H9 (cell line): ENCODE results near the gene GPATCH1. TPM values are rescaled to one million over a fixed set of nuclear protein-coding genes. Genes with fewer than 3 reads are reported as not detected.
A peak's percentile ranks its signal among the peaks of the same experiment; 100 is the strongest.

Experiments
- DNase-seq: peaks from one replicate; pipeline ENCODE4 v3.0.0-alpha.2; 2017
- H2AFZ ChIP-seq: one replicate; pipeline ENCODE4 v1.6.1; 2013; ENCODE audit warnings: mild to moderate bottlenecking, low read length, control low read depth, moderate library complexity
- H2AK5ac ChIP-seq: 2 replicates; pipeline ENCODE4 v1.6.1; 2013; ENCODE audit warnings: low read length, control low read depth, mixed read lengths; ENCODE audit not compliant: insufficient read length
- H2BK120ac ChIP-seq: one replicate; pipeline ENCODE4 v1.6.1; 2013; ENCODE audit warnings: low read depth, mild to moderate bottlenecking, low read length, control low read depth, inconsistent platforms; ENCODE audit not compliant: poor library complexity, severe bottlenecking
- H2BK12ac ChIP-seq: 2 replicates; pipeline ENCODE4 v1.6.1; 2013; ENCODE audit warnings: low read length, control low read depth, mixed read lengths, low read depth; ENCODE audit not compliant: insufficient read length
- H2BK15ac ChIP-seq: 2 replicates; pipeline ENCODE4 v1.6.1; 2013; ENCODE audit warnings: low read depth, low read length, control low read depth
- H2BK20ac ChIP-seq: one replicate; pipeline ENCODE4 v1.6.1; 2013; ENCODE audit warnings: low read depth, mild to moderate bottlenecking, low read length, control low read depth, inconsistent platforms; ENCODE audit not compliant: poor library complexity, severe bottlenecking
- H2BK5ac ChIP-seq: 2 replicates; pipeline ENCODE4 v1.6.1; 2013; ENCODE audit warnings: low read length, control low read depth, mixed read lengths; ENCODE audit not compliant: insufficient read length
- H3K14ac ChIP-seq: 2 replicates; pipeline ENCODE4 v1.6.1; 2013; ENCODE audit warnings: low read length, control low read depth; ENCODE audit not compliant: insufficient read depth
- H3K18ac ChIP-seq: 2 replicates; pipeline ENCODE4 v1.6.1; 2013; ENCODE audit warnings: low read depth, mild to moderate bottlenecking, mixed read lengths, low read length, control low read depth; ENCODE audit not compliant: insufficient read length
- H3K23ac ChIP-seq: 2 replicates; pipeline ENCODE4 v1.6.1; 2013; ENCODE audit warnings: low read length, control low read depth, mixed read lengths, low read depth; ENCODE audit not compliant: insufficient read length
- H3K23me2 ChIP-seq: 2 replicates; pipeline ENCODE4 v1.6.1; 2013; ENCODE audit warnings: low read depth, mild to moderate bottlenecking, mixed read lengths, low read length, control low read depth; ENCODE audit not compliant: insufficient read length, poor library complexity, severe bottlenecking
- H3K27ac ChIP-seq: 2 replicates; pipeline ENCODE4 v1.5.1; 2013; ENCODE audit warnings: low read length, control low read depth, mixed read lengths, low read depth; ENCODE audit not compliant: insufficient read length
- H3K27me3 ChIP-seq: 2 replicates; pipeline ENCODE4 v1.6.1; 2013; ENCODE audit warnings: low read length, control low read depth, inconsistent platforms; ENCODE audit not compliant: insufficient read depth
- H3K4ac ChIP-seq: 2 replicates; pipeline ENCODE4 v1.6.1; 2013; ENCODE audit warnings: low read depth, mild to moderate bottlenecking, control low read depth, inconsistent platforms, low read length, moderate library complexity
- H3K4me1 ChIP-seq: 2 replicates; pipeline ENCODE4 v1.6.1; 2013; ENCODE audit warnings: low read length, control low read depth, inconsistent platforms; ENCODE audit not compliant: insufficient read depth
- H3K4me2 ChIP-seq: 2 replicates; pipeline ENCODE4 v1.6.1; 2013; ENCODE audit warnings: low read length, control low read depth, mixed read lengths; ENCODE audit not compliant: insufficient read length, insufficient read depth
- H3K56ac ChIP-seq: 2 replicates; pipeline ENCODE4 v1.6.1; 2013; ENCODE audit warnings: low read depth, mild to moderate bottlenecking, mixed read lengths, low read length, control low read depth; ENCODE audit not compliant: insufficient read length
- H3K79me1 ChIP-seq: 2 replicates; pipeline ENCODE4 v1.6.1; 2013; ENCODE audit warnings: low read depth, mild to moderate bottlenecking, moderate library complexity, low read length, control low read depth, inconsistent platforms; ENCODE audit not compliant: insufficient read depth, poor library complexity, severe bottlenecking
- H3K79me2 ChIP-seq: 2 replicates; pipeline ENCODE4 v1.6.1; 2013; ENCODE audit warnings: low read length, control low read depth, inconsistent platforms; ENCODE audit not compliant: insufficient read depth
- H3K9ac ChIP-seq: 2 replicates; pipeline ENCODE4 v1.6.1; 2013; ENCODE audit warnings: low read length, control low read depth, mixed read lengths; ENCODE audit not compliant: insufficient read length; ENCODE audit errors: extremely low read depth
- H3K9me3 ChIP-seq: one replicate; pipeline ENCODE4 v1.6.1; 2013; ENCODE audit warnings: low read depth, low read length, inconsistent platforms; ENCODE audit not compliant: control insufficient read depth
- H3T11ph ChIP-seq: one replicate; pipeline ENCODE4 v1.6.1; 2013; ENCODE audit warnings: mild to moderate bottlenecking, low read length, control low read depth, inconsistent platforms
- H4K20me1 ChIP-seq: one replicate; pipeline ENCODE4 v1.6.1; 2013; ENCODE audit not compliant: control insufficient read depth, insufficient read length, insufficient read depth
- H4K5ac ChIP-seq: 2 replicates; pipeline ENCODE4 v1.6.1; 2013; ENCODE audit warnings: low read depth, mild to moderate bottlenecking, mixed read lengths, low read length, control low read depth; ENCODE audit not compliant: insufficient read length
- H4K8ac ChIP-seq: replicated peaks from 2 replicates; pipeline ENCODE4 v1.6.1; 2013; ENCODE audit warnings: low read length, control low read depth, mixed read lengths, low read depth; ENCODE audit not compliant: insufficient read length
- H4K91ac ChIP-seq: 2 replicates; pipeline ENCODE4 v1.6.1; 2013; ENCODE audit warnings: low read depth, mild to moderate bottlenecking, moderate library complexity, mixed read lengths, low read length, control low read depth; ENCODE audit not compliant: insufficient read length
- H3K27ac Mint-ChIP-seq, 3 experiments: 2 replicates in 2 of 3; 3 replicates in 1 of 3; pipeline ENCODE4 v1.8.0; 2020 to 2021; ENCODE audit warnings: mixed read lengths in 3 of 3, mild to moderate bottlenecking in 1 of 3, moderate library complexity in 1 of 3
- H3K27me3 Mint-ChIP-seq: 2 replicates; pipeline ENCODE4 v1.8.0; 2021; ENCODE audit warnings: low read depth, mild to moderate bottlenecking, moderate library complexity, mixed read lengths
- H3K36me3 Mint-ChIP-seq, 3 experiments: 2 replicates in 2 of 3; 3 replicates in 1 of 3; pipeline ENCODE4 v1.8.0; 2020 to 2021; ENCODE audit warnings: low read depth in 3 of 3, mixed read lengths in 3 of 3; ENCODE audit not compliant: insufficient read depth in 1 of 3
- H3K4me1 Mint-ChIP-seq, 2 experiments: 2 replicates each; pipeline ENCODE4 v1.8.0; 2020; ENCODE audit warnings: mixed read lengths in 2 of 2
- H3K4me3 Mint-ChIP-seq, 2 experiments: 2 replicates in 1 of 2; 3 replicates in 1 of 2; pipeline ENCODE4 v1.8.0; 2020 to 2021; ENCODE audit warnings: mild to moderate bottlenecking in 2 of 2, mixed read lengths in 2 of 2, moderate library complexity in 1 of 2
- H3K9me3 Mint-ChIP-seq, 2 experiments: 2 replicates in 1 of 2; 3 replicates in 1 of 2; pipeline ENCODE4 v1.8.0; 2020; ENCODE audit warnings: mild to moderate bottlenecking in 2 of 2, mixed read lengths in 2 of 2, moderate library complexity in 1 of 2
- WGBS: extraction: QIAGEN DNeasy Blood & Tissue Kit; methylation state at CpG from one replicate; pipeline ENCODE4 v1.1.7; 2013; ENCODE audit warnings: missing lambda C conversion rate, low lambda C conversion rate, mixed read lengths; ENCODE audit not compliant: insufficient read length; ENCODE audit errors: extremely low coverage; 5-methylcytosine and 5-hydroxymethylcytosine counted together
- total RNA-seq: library from RNA; stranded (reverse); gene quantifications from 2 replicates; pipeline ENCODE4 v1.2.1, GENCODE V29; 2021
- TF ChIP-seq, protein P1 (sequence below): fragments of 200-600 bp; sonication (generic); conservative IDR thresholded peaks from 3 replicates; pipeline ENCODE4 v1.8.0; 2021; ENCODE audit warnings: antibody characterized with exemption, mild to moderate bottlenecking

Gene GPATCH1
- total RNA-seq, 1 experiment from 2014 or later, result 11.7 TPM

DNA sequence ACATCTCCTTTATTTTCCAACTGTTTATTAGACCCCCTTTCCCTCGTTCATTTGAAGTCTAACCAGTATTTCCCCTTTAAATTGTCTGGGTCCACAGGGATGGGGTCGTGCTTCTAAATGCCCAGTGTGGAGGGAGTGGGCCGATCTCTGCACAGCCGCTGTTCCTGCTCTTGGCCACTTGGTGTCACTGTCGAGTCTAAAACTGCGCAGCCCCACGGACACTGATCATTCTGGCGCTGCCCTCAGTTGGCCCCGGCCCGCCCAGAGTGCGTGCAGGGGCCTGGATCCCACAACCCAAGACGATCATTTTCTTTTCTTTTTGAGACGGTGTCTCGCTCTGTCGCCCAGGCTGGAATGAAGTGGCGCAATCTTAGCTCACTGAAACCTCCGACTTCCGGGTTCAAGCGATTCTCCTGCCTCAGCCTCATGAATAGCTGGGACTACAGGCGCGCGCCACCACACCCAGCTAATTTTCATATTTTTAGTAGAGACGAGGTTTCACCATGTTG is 63.0 kb downstream of the GPATCH1 start:
- Histone ChIP-seq H3K4me1 (no peaks in the 10 kb centered on the region), H3K23me2 (no peaks in the 10 kb centered on the region), H3K79me2 (no peaks in the 10 kb centered on the region), H3K18ac (no peak overlapping the region), H3K27me3 (no peaks in the 10 kb centered on the region), H2BK12ac (no peak overlapping the region), H3K9ac (no peak overlapping the region), H4K91ac (no peak overlapping the region), H3K79me1 (no peaks in the 10 kb centered on the region), H2BK20ac (no peak overlapping the region), H2BK120ac (no peak overlapping the region), H3K23ac (no peak overlapping the region), H2AFZ (no peak overlapping the region), H4K5ac (no peak overlapping the region), H3K4ac (no peak overlapping the region), H4K20me1 (no peaks in the 10 kb centered on the region), H2BK15ac (no peak overlapping the region), H3K27ac (no peak overlapping the region), H3K56ac (no peak overlapping the region), H3K9me3 (no peaks in the 10 kb centered on the region), H3T11ph (no peak overlapping the region), H4K8ac (no peak overlapping the region), H3K4me2 (no peak overlapping the region), H3K14ac (no peak overlapping the region), H2BK5ac (no peak overlapping the region), H2AK5ac (no peak overlapping the region)
- Mint-ChIP-seq H3K27me3 (peaks cover 2% of the 10 kb centered on the region; the same call in 1 of the 2 replicates), H3K9me3 (no peaks in the 10 kb centered on the region), H3K36me3 (no peaks in the 10 kb centered on the region), H3K4me3 (no peak overlapping the region; a peak in 1 of 5 replicates), H3K4me1 (peaks cover 4 to 7% of the 10 kb centered on the region in 2 experiments), H3K27ac (no peak overlapping the region; a peak in 1 of 7 replicates)
- WGBS, result no CpG with 5 or more reads among the region's 23 CpGs
- DNase-seq, result peak; percentile 69
- TF ChIP-seq, protein P1, sequence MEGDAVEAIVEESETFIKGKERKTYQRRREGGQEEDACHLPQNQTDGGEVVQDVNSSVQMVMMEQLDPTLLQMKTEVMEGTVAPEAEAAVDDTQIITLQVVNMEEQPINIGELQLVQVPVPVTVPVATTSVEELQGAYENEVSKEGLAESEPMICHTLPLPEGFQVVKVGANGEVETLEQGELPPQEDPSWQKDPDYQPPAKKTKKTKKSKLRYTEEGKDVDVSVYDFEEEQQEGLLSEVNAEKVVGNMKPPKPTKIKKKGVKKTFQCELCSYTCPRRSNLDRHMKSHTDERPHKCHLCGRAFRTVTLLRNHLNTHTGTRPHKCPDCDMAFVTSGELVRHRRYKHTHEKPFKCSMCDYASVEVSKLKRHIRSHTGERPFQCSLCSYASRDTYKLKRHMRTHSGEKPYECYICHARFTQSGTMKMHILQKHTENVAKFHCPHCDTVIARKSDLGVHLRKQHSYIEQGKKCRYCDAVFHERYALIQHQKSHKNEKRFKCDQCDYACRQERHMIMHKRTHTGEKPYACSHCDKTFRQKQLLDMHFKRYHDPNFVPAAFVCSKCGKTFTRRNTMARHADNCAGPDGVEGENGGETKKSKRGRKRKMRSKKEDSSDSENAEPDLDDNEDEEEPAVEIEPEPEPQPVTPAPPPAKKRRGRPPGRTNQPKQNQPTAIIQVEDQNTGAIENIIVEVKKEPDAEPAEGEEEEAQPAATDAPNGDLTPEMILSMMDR, result peak; percentile 92
